ENCODE data around the gene HCRTR1.

HCRTR1 gene

GRCh38 chr1:31671147-31671546 is 53.7 kb downstream of the HCRTR1 start:
- TF ChIP-seq, protein P1, sequence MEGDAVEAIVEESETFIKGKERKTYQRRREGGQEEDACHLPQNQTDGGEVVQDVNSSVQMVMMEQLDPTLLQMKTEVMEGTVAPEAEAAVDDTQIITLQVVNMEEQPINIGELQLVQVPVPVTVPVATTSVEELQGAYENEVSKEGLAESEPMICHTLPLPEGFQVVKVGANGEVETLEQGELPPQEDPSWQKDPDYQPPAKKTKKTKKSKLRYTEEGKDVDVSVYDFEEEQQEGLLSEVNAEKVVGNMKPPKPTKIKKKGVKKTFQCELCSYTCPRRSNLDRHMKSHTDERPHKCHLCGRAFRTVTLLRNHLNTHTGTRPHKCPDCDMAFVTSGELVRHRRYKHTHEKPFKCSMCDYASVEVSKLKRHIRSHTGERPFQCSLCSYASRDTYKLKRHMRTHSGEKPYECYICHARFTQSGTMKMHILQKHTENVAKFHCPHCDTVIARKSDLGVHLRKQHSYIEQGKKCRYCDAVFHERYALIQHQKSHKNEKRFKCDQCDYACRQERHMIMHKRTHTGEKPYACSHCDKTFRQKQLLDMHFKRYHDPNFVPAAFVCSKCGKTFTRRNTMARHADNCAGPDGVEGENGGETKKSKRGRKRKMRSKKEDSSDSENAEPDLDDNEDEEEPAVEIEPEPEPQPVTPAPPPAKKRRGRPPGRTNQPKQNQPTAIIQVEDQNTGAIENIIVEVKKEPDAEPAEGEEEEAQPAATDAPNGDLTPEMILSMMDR (conservative IDR thresholded peaks at IDR 0.05; ENCODE audit: low read depth, low read length), result no peak
- no peak for DNase-seq (ENCODE audit: low read depth)
- H3K4me3 ChIP-seq (ENCODE audit: low read length), result no peak overlapping the region

GRCh38 chr1:31671561-31672201 is 54.2 kb downstream of the HCRTR1 start:
- H3K4me3 ChIP-seq (ENCODE audit: low read length), result no peak overlapping the region
- DNase-seq (ENCODE audit: low read depth), result no peak
- TF ChIP-seq, protein P1 (conservative IDR thresholded peaks at IDR 0.05; ENCODE audit: low read depth, low read length), result no peak

DNA sequence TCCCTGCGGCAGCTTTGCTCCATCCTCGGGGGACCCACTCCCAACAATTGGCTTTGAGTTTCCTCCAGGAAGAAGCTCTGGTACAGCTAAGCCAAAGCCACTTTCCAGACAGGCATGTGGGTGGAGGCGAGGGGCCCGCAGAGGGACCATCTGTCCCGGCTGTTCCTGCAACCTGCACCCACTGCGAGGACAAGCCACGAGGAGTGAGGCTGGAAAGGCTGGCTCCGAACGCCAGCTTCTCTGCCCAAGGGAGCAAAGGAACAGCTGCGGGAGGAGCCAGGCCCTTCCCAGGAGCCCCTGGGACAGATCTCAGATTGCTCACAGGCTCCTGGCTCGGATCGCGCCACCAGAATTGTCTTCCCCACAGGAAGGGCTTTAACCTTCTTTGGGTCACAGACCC is 55.5 kb downstream of the HCRTR1 start:
- no peak overlapping the region for H3K4me3 ChIP-seq (ENCODE audit: low read length)
- DNase-seq (ENCODE audit: low read depth), result no peak
- TF ChIP-seq, protein P1 (conservative IDR thresholded peaks at IDR 0.05; ENCODE audit: low read depth, low read length), result no peak

GRCh38 chr1:31673433-31673832 is 55.9 kb downstream of the HCRTR1 start:
- H3K4me3 ChIP-seq (ENCODE audit: low read length), result no peak overlapping the region
- TF ChIP-seq, protein P1 (conservative IDR thresholded peaks at IDR 0.05; ENCODE audit: low read depth, low read length), result no peak
- no peak for DNase-seq (ENCODE audit: low read depth)

DNA sequence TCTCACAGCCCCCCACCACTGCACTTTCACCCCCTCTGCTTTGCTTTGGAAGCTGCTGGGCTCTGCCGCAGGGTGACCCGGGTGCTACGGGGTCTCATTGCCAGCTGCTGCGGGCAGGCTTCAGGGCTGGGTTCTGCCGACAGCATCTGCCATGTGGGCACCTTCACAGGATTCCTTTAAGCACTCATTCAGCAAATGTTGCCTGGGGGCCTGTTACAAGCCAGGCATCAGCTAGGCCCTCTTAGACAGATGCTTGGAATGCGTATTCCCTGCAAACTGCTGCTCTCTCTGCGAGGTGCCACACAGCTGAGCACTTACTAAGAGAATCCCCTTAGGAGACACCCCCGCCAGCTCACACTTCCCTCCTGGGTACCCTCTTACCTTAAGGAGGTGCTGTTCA is 57.1 kb downstream of the HCRTR1 start:
- H3K4me3 ChIP-seq (ENCODE audit: low read length), result no peak overlapping the region
- DNase-seq (ENCODE audit: low read depth), result no peak
- TF ChIP-seq, protein P1 (conservative IDR thresholded peaks at IDR 0.05; ENCODE audit: low read depth, low read length), result no peak

DNA sequence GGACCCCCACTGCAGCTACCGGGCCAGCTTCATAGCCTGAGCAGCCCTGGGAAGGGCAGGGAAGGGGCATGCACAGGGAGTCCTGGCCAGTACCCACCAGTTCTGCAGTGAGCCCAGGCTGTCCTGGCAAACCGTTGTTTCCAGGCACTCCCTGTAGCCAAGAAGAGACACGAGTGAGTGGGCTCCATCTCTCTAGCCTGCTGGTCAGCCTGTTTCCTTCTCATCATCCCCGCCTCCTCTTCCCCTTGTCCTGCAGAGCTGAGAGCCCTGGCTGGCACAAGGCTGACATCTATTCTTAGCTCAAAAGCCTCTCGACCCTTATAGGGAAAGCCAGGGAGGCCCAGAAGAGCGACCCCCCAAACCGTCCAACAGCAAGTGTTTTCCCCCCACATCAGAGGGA is 57.7 kb downstream of the HCRTR1 start:
- no peak overlapping the region for H3K4me3 ChIP-seq (ENCODE audit: low read length)
- no peak for DNase-seq (ENCODE audit: low read depth)
- TF ChIP-seq, protein P1 (conservative IDR thresholded peaks at IDR 0.05; ENCODE audit: low read depth, low read length), result no peak

- no peak overlapping the region for H3K4me3 ChIP-seq (ENCODE audit: low read length)
- no peak for DNase-seq (ENCODE audit: low read depth)
- TF ChIP-seq, protein P1 (conservative IDR thresholded peaks at IDR 0.05; ENCODE audit: low read depth, low read length), result no peak
Observed at GRCh38 chr1:31675756-31676155, 58.3 kb downstream of the HCRTR1 start.
